NK-92 treated with Interleukin-12 subunit alpha and Interleukin-12 subunit beta, amount 100 ng/mL, for 24 hours (cell line): ENCODE results near the gene KLHL5.
"Not testable (repeated sequence)": the region's sequence is repeated elsewhere in the genome, so short reads cannot be mapped to it uniquely, and the experiment has no call there.

ENCODE experiments used
- DNase-seq: peaks from one replicate; lab custom pipeline; 2025; lab: John Stamatoyannopoulos, UW

The KLHL5 gene

DNA sequence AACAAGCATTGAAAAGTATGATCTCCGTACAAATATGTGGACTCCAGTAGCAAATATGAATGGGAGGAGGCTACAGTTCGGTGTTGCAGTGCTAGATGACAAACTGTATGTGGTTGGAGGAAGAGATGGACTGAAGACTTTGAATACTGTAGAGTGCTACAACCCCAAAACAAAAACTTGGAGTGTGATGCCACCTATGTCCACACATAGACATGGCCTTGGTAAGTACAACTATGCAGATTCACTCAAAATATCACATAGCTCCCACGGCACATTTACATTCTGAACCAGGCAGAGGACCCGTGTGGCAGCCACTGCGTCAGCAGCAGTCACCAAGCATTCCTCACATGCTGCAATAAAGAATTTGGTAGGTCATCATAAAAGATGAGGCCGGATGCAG is 41.3 kb downstream of the KLHL5 start:
- DNase-seq: no peak

DNA sequence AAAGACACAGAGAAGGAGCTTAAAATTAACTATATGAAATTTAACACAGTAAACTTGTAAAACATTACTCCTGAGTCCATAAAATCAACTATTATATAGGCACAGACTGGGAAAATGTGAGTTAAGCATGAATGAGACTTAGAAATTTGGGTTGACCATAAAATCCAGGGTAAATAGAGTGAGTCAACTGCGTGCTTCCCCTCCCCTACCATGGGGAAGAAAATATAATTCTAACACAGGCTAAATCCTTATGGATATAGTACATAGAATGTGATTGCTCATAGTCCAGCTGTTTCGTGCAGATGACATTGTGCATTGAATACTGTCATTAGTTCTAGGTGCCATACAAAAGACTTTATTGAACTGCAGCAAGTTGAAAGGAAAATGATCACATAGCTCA is 42.2 kb downstream of the KLHL5 start:
- DNase-seq: no peak

DNA sequence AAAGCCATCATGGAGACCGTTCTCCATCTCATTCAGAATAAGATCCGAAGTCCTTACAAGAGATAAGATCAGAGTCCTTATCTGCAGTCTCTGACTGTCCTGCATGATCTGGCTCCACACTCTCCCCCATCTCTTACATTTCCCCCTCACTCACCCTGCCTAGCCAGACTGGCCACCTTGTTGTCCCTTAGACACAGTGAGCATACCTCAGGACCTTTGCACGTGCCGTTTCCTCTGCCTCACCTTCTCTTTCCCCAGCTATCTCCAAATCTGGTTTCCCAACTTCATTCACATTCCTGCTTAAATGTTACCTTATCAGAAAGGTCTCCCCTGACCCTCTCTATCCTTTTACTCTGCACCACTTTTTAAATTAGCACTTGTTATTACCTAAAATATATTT is 44.0 kb downstream of the KLHL5 start:
- no peak for DNase-seq

DNA sequence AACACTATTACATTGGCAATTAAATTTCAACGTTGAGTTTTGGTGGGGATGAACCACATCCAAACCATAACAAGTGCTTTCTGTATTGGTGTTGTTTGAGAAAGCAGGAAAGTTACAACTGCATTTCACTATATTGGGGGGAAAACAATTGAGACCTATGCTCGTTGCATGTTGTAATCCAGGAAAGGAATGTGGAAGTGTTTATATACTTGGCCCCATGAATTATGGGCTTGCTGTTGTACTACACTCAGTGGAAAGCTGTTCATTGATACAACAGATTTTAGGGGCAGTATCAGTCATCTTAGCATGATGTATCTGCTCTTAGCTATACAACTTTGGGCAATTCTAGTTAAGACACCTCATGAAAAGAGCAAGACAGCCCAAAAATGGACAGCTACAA is 52.4 kb downstream of the KLHL5 start:
- no peak for DNase-seq

DNA sequence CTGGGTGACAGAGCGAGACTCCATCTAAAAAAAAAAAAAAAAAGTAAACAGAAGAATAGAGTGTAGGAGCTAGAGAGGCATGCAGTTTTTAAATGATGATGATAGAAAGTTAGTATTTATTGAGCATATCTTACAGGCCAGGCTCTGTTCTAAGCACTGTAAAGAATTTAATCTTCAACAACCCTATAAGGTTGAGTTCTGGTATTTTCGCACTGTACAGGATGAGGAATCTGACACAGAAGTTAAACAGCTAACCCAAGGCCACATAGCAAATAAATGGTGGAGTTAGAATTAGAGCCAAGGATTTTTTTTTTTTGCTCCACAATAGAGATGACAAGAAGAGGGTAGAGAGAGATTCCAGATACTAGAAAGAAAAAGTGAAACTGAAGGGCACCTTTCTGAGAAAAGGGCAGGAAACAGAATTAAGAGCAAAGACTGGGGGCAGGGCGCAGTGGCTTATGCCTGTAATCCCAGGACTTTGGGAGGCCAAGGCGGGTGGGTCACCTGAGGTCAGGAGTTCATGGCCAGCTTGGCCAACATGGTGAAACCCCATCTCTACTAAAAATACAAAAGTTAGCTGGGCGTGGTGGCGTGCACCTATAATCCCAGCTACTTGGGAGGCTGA is 56.1 kb downstream of the KLHL5 start:
- no peak for DNase-seq

DNA sequence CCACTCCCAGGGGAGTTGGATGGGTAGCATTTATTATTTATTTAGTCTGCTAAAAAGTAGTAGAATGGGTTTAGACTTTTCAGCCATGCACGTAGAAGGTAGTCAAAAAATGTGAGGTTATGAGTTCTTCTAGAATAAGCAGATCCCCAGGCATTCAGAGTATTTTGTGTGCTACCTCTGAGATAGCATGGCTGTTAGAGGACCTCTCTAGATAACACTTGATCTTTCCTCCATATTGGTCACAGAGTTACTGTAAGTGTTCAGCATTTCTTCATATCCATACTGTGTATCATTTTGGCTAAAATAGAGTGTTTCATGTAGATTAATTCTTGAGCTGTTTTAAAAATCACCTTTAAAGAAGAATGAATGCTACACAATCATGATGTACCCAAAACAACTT is 58.4 kb downstream of the KLHL5 start:
- DNase-seq: no peak

DNA sequence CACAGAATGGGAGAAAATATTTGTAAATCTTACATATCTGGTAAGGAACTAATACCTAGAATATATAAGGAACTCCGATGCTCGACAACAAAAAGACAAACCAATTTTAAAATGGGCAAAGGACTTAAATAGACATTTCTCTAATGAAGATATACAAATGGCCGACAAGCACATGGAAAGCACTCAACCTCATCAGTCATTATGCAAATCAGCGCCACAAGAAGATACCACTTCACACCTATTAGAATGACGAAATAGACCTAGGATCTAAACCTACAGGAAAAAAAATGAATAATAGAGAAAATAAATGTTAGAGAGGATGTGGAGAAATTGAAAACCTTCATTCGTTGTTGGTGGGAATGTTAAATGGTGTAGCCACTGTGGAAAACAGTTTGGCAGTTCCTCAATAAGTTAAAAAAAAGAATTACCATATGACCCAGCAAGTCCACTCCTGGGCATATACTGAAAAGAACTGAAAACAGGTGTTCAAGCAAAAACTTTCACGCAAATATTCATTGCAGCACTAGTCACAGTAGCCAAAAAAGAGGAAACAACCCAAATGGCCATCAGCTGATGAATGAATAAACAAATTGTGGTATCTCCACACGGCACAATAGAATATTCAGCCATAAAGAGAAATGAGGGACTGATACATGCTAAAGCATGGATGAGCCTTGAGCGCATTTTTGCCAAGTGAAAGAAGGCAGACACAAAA is 63.0 kb downstream of the KLHL5 start:
- no peak for DNase-seq

DNA sequence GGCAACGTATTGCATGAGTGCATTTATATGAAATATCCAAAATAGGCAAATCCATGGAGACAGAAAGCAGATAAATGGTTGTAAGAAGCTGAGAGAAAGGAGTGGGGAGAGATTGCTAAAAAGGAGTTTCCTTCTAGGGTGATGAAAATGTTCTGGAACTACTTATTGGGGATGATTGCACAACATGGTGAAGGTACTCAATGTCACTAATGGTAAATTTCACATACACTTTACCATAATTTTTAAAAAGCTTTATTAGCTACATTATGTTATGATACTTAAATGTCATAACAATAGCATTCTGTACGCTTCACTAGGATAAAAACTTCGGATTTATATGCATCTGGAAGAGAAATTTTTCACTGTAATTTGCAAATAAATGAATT is 63.6 kb downstream of the KLHL5 start:
- DNase-seq: no peak

DNA sequence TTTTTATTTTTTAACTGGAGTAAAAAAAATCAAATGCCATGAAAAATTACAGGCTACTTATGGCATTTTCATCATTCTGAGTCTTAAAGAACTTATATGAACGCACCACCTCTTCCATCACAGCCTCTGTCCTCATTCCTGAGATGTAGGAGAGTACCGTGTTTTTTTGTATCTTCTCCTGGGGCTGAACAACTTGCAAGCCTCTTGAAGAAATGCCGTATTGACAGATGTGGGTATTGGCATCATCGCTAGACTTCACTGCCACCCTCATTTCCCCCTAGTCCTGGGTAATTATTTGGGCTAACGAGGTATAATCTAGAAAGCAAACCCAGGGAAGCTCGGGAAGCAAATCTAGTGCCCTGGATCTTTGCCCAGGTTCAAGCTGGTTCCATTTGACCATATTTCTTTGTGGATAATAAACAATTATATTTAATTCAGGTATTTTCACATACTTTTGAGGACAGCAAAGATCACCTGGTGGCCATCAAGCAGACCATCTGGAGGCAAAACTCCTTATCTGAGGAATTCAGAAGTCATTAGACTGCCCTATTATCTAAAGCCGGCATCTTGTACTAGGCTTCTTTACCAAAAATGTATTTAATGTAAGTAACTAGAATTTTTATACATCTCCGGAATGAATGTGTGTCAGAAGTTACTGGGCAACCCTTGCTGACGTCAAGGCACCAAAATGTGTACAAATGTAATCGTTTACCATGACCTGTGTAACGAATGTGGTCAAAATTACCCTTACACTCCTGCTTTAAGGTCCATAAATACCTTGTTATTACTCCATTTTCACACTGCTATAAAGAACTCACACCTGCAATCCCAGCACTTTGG is 64.4 kb downstream of the KLHL5 start:
- DNase-seq: no peak

DNA sequence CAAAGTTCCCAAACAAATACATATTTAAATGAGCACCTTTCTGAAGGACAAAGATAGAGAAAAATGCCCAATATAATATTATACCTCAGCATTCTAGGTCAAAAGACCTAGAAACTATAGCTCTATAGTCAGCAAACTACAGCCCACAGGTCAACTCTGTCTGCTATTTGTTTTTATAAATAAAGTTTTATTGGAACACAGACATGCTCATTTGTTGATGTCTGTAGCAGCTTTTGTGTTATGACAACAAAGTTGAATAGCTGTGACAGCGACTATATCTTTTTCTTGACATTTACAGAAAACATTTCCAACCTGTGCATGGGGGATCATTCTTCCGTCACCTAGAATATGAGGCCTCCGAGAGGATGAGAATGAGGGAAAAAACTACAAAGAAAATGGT is 71.6 kb downstream of the KLHL5 start:
- no peak for DNase-seq

DNA sequence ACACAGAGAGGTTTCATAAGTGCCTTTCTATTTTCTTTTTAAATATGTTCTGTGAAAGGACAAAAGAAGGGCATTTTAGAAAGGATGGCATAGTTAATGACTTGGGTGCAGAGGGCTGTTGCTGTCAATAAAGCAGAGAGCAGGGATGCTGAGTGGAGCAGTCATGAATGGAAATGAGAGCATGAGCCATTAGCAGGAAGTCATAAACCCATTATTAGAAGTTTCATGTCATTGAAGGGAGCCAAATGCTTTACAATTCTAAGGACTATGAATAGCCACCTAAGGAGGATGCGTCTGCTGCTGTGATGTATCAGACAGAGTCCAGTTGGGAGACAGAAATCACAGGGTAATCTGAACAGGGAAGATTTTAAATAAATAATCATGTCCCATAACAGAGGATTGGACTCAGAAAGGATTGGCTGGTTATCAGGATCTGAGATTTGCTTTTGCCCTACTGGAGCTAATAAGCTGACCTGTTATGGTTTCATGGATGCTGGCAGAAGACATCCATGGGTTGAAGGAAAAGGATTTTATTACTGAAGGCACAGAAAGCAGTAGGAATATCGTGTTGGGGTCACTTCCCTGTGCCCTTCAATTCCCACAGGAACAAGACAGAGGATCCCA is 72.8 kb downstream of the KLHL5 start:
- DNase-seq: no peak

DNA sequence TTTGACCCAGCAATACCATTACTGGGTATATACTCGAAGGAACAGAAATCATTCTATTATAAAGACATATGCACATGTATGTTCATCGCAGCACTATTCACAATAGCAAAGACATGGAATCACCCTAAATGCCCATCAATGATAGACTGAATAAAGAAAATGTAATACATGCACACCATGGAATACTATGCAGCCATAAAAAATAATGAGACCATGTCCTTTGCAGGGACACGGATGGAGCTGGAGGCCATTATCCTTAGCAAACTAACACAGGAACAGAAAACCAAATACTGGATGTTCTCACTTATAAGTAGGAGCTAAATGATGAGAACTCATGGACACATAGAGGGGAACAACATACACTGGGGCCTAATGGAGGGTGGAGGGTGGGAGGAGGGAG is 76.2 kb downstream of the KLHL5 start:
- not testable (repeated sequence) for DNase-seq

DNA sequence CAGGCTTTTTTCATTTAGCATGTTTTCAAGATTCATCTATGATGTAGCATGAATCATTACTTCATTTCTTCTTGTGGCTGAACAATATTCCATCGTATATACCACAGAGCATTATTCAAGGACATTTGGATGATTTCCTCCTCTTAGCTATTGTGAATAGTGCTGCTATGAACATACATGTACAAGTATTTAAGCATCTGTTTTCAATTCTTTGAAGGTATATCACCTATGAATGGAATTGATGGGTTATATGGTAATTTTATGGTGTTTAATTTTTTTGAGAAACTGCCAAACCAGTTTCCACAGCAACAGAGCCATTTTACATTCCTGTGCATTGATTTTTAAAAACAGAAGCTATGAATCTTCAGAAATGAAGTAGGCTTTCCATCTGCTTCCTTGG is 84.2 kb downstream of the KLHL5 start:
- DNase-seq: no peak

DNA sequence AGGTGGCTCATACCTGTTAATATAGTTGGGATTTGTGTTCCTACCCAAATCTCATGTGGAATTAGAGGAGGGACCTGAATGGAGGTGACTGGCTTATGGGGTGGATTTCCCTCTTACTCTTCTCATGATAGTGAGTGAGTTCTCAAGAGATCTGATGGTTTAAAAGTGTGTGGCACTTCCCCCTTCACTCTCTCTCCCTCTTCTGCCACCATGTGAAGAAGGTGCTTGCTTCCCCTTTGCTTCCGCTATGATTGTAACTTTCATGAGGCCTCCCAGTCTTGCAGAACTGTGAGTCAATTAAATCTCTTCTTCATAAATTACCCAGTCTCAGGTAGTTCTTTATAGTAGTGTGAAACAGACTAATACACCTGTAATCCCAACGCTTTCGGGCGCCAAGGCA is 92.0 kb downstream of the KLHL5 start:
- no peak for DNase-seq

DNA sequence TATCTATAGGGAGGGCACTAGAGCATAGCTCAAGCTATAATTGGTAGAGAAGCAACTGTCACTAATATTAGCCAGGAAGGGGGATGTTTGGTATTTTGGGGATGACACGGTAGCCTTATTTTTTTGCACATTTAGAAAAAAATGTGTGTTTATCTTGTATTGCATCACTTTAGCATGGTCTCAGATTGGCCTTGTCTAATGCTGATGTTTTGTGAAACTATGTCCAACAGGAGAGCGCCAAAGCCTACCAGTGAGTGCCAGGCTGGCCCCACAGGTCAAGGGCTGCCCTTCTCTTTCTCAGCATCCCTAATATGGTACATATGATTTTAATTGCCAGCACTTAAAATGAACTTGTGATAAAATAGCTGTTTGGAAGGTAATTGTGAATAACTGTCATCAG is 95.5 kb downstream of the KLHL5 start:
- no peak for DNase-seq

DNA sequence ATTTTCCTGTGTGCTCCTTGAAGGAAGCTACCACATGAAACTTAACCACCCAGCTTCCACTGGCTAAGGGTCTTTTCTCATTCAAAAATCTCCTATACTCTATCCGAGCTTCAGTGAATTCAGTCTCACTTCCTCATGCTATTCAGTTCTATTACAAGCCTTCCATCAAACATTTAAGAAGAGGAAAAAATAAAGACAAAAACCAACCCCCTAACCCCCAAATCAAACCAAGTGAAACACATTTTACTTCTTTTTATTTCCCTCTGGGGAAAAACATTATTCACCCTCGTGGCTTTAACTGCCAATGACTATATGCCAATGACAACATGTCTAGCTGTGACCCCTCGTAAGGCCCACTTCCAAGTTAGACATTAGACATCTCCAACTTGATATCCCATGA is 104.1 kb downstream of the KLHL5 start:
- DNase-seq: no peak

DNA sequence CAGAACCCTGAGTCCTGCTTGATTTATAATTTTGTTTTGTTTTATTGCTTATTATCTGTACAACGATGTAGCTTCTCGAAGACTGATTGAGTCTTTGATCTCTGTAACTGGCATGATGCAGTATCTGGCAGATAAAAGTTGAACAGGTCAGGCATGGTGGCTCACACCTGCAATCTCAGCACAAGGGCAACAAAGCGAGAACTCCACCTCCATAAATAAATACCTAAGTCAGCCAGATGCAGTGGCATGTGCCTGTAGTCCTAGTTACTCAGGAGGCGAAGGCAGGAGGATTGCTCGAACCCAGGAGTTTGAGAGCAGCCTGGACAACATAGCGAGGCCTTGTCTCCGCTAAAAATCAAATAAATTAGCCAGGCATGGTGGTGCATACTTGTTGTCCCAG is 104.6 kb downstream of the KLHL5 start:
- no peak for DNase-seq

DNA sequence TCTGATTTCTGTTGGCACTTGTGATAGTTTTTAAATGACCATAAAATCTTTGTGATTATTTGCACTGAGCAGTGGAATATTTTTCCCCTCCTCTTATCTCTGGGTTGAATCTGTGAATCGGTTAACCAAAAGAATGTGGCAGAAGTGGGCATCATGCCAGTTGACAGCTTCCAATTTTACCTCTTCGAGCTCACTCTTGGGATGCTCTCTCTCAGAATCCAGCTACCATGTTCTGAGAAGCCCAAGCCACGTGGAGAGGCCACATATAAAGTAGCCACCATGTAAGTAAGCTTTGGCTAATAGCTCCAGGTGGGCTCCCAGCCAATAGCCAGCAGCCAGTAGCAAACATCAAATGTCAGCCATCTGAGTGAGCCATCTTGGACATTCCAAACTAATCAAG is 107.4 kb downstream of the KLHL5 start:
- no peak for DNase-seq

DNA sequence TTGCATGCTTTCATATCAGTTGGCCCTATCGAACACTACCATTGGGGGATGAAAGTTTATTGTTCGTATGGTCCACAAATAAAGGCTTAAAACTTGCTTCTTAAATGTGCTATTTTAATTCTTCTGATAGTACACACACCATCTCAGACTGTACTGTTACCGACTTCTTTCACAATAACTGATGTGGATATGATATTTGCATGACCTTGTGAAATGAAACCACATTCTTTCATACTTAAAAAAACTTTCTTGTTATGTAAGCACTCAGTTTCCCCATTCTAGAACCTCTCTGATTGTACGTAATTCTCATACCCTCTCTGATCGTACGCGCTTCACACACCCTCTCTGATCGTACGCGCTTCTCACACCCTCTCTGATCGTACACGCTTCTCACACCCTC is 108.3 kb downstream of the KLHL5 start:
- no peak for DNase-seq
